ENCODE results near the gene CEP135. TPM values are rescaled to one million over a fixed set of nuclear protein-coding genes. Genes with fewer than 3 reads are reported as not detected.

The CEP135 gene
- total RNA-seq, 1 experiment from 2014 or later = 15.3 TPM

- intact Hi-C loops (cut with micrococcal nuclease; ENCODE audit: unreplicated experiment) = no loop called here
- no peak overlapping the region for H3K27ac ChIP-seq (ENCODE audit: low read depth, low read length, poor library complexity, severe bottlenecking)
- no peaks in the 10 kb centered on the region for H3K27me3 ChIP-seq (replicated peaks; ENCODE audit: insufficient read depth, low read depth, low read length, poor library complexity)
- DNase-seq (ENCODE audit: low spot score) = no peak
- no peak overlapping the region for H3K4me3 ChIP-seq (ENCODE audit: low read depth, low read length, poor library complexity, severe bottlenecking)
- no TSS peak for BruUV-seq (replicated peaks)
- ChIA-PET CTCF (no interaction called here), POLR2A (ENCODE audit: low non-redundant PET) (no interaction called here)
- H3K4me1 ChIP-seq (ENCODE audit: insufficient read depth, low read length, poor library complexity, severe bottlenecking) = no peaks in the 10 kb centered on the region
- no peaks in the 10 kb centered on the region for H3K9me3 ChIP-seq (ENCODE audit: low read depth, low read length, poor library complexity, severe bottlenecking)
- TF ChIP-seq EZH2 (IDR thresholded peaks at IDR 0.05; ENCODE audit: borderline replicate concordance, low read depth, low read length, poor library complexity, severe bottlenecking) (no peak), CTCF (conservative IDR thresholded peaks at IDR 0.05; ENCODE audit: low read depth, low read length) (no peak)
- no peaks in the 10 kb centered on the region for H3K36me3 ChIP-seq (ENCODE audit: insufficient read depth, low read length, poor library complexity, severe bottlenecking)
These were observed 17.7 kb upstream of the CEP135 start for GRCh38 chr4:55931043-55931442.

GRCh38 chr4:55931833-55932232, 16.9 kb upstream of the CEP135 start:
- TF ChIP-seq EZH2 (IDR thresholded peaks at IDR 0.05; ENCODE audit: borderline replicate concordance, low read depth, low read length, poor library complexity, severe bottlenecking) (no peak), CTCF (conservative IDR thresholded peaks at IDR 0.05; ENCODE audit: low read depth, low read length) (no peak)
- no peaks in the 10 kb centered on the region for H3K36me3 ChIP-seq (ENCODE audit: insufficient read depth, low read length, poor library complexity, severe bottlenecking)
- H3K9me3 ChIP-seq (ENCODE audit: low read depth, low read length, poor library complexity, severe bottlenecking) = no peaks in the 10 kb centered on the region
- intact Hi-C loops (cut with micrococcal nuclease; ENCODE audit: unreplicated experiment) = no loop called here
- CTCF ChIA-PET = no interaction called here
- no peaks in the 10 kb centered on the region for H3K4me1 ChIP-seq (ENCODE audit: insufficient read depth, low read length, poor library complexity, severe bottlenecking)
- H3K4me3 ChIP-seq (ENCODE audit: low read depth, low read length, poor library complexity, severe bottlenecking) = no peak overlapping the region
- POLR2A ChIA-PET (ENCODE audit: low non-redundant PET) = no interaction called here
- H3K27ac ChIP-seq (ENCODE audit: low read depth, low read length, poor library complexity, severe bottlenecking) = no peak overlapping the region
- H3K27me3 ChIP-seq (replicated peaks; ENCODE audit: insufficient read depth, low read depth, low read length, poor library complexity) = no peaks in the 10 kb centered on the region
- no peak for DNase-seq (ENCODE audit: low spot score)
- BruUV-seq (replicated peaks) = no TSS peak

GRCh38 chr4:55932511-55932910, 16.2 kb upstream of the CEP135 start:
- Histone ChIP-seq H3K9me3 (ENCODE audit: low read depth, low read length, poor library complexity, severe bottlenecking) (no peaks in the 10 kb centered on the region), H3K4me3 (ENCODE audit: low read depth, low read length, poor library complexity, severe bottlenecking) (no peak overlapping the region), H3K27ac (ENCODE audit: low read depth, low read length, poor library complexity, severe bottlenecking) (no peak overlapping the region), H3K4me1 (ENCODE audit: insufficient read depth, low read length, poor library complexity, severe bottlenecking) (no peaks in the 10 kb centered on the region), H3K36me3 (ENCODE audit: insufficient read depth, low read length, poor library complexity, severe bottlenecking) (no peaks in the 10 kb centered on the region), H3K27me3 (replicated peaks; ENCODE audit: insufficient read depth, low read depth, low read length, poor library complexity) (no peaks in the 10 kb centered on the region)
- CTCF ChIA-PET = no interaction called here
- intact Hi-C loops (cut with micrococcal nuclease; ENCODE audit: unreplicated experiment) = no loop called here
- POLR2A ChIA-PET (ENCODE audit: low non-redundant PET) = no interaction called here
- TF ChIP-seq EZH2 (IDR thresholded peaks at IDR 0.05; ENCODE audit: borderline replicate concordance, low read depth, low read length, poor library complexity, severe bottlenecking) = no peak
- TF ChIP-seq CTCF (conservative IDR thresholded peaks at IDR 0.05; ENCODE audit: low read depth, low read length) = no peak
- no TSS peak for BruUV-seq (replicated peaks)
- DNase-seq (ENCODE audit: low spot score) = no peak
